Measurements from ENCODE around the gene NUDCD3.

Gene NUDCD3

DNA sequence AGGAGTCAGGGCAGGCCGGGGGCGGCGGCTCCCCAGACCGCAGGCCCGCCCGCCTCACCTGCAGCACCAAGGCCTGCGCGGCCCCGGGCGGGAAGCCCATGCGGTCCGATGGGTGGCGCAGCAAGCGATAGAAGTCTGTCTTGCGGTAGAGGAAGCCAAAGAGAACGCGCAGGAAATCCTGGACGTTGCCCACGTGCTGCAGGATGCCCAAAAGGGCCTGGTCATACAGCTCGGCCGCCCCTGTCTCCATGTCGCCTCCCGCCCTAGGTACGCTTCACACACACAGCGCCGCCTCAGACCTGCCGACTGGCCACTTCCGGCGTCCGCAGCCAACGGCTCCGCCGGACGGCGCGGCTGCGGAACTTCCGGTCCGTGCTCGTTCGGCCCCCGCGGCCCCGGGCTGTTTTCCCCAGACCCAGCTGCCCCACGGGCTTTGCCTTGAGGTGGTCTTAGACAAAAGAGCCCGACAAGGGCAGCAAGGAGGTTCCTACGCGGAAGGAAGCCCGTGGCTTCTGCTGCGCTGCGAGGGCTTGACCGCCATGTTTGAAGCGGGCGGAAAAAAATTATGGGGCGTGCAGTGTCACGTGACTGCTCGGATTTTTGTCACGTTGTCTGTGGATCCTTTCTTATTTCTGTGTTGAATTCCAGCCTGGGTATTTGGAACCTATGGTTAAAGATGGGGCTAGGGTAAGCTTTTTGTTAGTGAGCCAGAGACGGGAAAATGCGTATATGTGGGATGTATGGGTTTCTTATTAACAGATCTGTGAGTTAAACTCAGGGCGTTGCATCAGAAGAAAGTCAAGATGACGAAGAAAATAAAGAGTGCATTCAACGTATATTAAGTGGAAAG lies at the start of gene NUDCD3:
Gene NUDCD3, minus strand, starts transcription at position 308 of the 850 bp plus-strand sequence. Its CDS starts 58 bp downstream, at position 250.
- TF ChIP-seq L3MBTL2 (conservative IDR thresholded peaks at IDR 0.05) (peak; percentile 83), ELF4 (IDR thresholded peaks at IDR 0.05) (peak; percentile 84), TARDBP (IDR thresholded peaks at IDR 0.05) (no peak), ZNF384 (IDR thresholded peaks at IDR 0.05) (peak; percentile 38; the same call in 1 of the 2 replicates), NFRKB (IDR thresholded peaks at IDR 0.05) (peak; percentile 88), SUZ12 (IDR thresholded peaks at IDR 0.05) (no peak)
- TF ChIP-seq, protein P1, sequence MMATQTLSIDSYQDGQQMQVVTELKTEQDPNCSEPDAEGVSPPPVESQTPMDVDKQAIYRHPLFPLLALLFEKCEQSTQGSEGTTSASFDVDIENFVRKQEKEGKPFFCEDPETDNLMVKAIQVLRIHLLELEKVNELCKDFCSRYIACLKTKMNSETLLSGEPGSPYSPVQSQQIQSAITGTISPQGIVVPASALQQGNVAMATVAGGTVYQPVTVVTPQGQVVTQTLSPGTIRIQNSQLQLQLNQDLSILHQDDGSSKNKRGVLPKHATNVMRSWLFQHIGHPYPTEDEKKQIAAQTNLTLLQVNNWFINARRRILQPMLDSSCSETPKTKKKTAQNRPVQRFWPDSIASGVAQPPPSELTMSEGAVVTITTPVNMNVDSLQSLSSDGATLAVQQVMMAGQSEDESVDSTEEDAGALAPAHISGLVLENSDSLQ (IDR thresholded peaks at IDR 0.05), result peak; percentile 32
- ChIA-PET POLR2A (interaction anchor here (0.6 to 1.6 kb wide), 13 partner anchors 8 to 396 kb away, joined by 3 to 7 read pairs (median 3); partner anchors contain the start of genes DDX56 and OGDH), CTCF (interaction anchor here (0.6 to 2.0 kb wide), 3 partner anchors 13 to 75 kb away, joined by 3 to 4 read pairs (median 4); no protein-coding TSS in a partner anchor)

DNA sequence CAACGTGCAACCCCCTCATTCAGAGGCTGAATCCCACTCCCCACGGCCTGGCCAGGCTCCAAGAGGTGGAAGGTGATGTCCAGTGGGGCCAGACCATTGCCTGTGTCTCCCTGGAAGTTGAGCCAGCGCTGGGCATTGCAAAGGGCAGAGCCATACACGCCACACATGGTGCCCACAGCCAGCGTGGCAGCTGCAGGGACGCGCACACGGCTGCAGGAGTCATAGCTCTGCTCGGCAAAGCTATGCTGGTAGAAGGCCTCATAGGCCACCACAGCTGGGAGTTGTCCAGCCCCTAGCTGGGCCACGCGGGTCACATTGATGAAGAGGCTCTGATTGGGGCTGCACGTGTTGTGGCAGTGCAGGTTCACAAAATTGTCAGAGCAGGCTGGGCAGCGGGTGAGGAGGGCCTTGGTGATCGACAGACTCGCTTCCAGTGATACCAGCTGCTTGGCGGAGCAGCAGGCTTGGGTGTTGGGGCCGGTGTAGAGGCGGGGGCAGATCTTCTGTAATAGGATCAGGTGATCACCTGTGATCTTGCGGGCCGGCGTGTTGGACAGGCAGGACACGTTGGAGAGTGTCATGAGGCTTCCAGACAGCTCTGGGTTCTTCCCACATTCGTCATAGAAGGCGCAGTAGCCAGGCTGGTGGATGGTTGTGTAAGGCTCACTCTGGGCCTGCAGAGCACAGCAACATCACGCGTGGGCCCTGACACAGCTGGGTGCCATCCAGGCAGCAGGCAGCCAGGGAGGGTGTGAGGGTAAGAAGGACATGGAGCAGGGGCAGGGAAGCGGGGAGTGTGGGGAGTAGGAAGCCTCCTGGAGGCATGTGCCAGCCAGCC lies 49.4 kb upstream of the NUDCD3 start:
- no peak for DNase-seq (ENCODE audit: extremely low spot score)
- POLR2A ChIA-PET, result interaction anchor here (1.5 kb wide), 1 partner anchor 34 kb away, joined by 4 read pairs; the partner anchor contains the start of gene DDX56
- CTCF ChIA-PET, result no interaction called here
- TF ChIP-seq ELF4 (IDR thresholded peaks at IDR 0.05) (no peak), CTBP1 (IDR thresholded peaks at IDR 0.05; ENCODE audit: borderline replicate concordance) (no peak), TARDBP (IDR thresholded peaks at IDR 0.05) (no peak), ZNF384 (IDR thresholded peaks at IDR 0.05) (no peak), HDGF (IDR thresholded peaks at IDR 0.05; ENCODE audit: borderline replicate concordance) (no peak), SP1 (IDR thresholded peaks at IDR 0.05) (no peak), FOXA1 (IDR thresholded peaks at IDR 0.05) (no peak), SUZ12 (IDR thresholded peaks at IDR 0.05) (no peak), LEF1 (IDR thresholded peaks at IDR 0.05; ENCODE audit: borderline replicate concordance) (no peak), FOXM1 (IDR thresholded peaks at IDR 0.05; ENCODE audit: borderline replicate concordance) (no peak), ARNT (IDR thresholded peaks at IDR 0.05) (no peak), L3MBTL2 (conservative IDR thresholded peaks at IDR 0.05) (no peak), NFRKB (IDR thresholded peaks at IDR 0.05) (no peak), FOXK2 (IDR thresholded peaks at IDR 0.05) (no peak), BHLHE40 (IDR thresholded peaks at IDR 0.05; ENCODE audit: borderline replicate concordance) (no peak)
- TF ChIP-seq, protein P1 (IDR thresholded peaks at IDR 0.05), result no peak

More for the DNA sequence above, at the start of gene NUDCD3:
- peak; percentile 87 for DNase-seq (ENCODE audit: extremely low spot score)

DNA sequence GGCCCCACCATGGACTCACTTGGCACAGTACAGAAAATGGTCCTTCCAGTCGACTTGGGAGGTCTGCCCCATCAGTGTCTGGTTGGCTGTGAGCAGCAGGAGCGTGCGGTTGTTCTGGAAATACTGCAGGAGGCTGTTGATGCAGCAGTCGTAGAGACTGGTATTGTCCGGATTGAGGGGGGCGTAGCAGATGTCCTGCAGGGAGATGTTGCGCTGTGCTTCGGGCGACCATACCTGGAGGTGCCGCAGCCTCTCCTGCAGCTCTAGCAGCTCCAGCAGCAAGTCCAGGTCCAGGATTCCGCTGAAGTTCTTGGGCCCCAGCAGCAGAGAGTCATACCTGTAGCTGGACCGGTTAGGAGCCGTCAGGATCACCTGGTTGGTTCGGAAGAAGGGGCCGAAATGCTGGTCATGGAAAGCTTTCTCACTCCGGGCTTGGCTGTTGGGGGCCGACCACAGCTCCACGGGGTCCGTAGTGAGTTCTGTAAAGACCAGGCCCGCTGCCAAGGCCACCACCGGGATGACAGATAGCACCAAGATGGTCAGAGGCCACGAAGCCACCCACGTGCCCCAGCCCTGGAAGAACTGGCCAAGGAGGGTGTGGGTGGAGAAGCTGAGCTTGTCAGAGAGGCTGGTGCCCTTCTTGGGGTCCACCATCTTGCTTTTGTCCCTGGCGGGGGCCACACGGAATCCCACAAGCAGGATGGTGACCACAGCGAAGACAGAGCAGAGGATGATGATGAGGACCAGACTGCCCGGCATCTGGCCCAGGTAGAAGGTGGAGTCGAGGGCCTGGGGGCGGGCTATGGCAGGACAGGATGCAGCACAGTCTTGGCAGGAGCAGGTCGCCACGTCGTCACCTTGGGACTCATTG lies 48.6 kb upstream of the NUDCD3 start:
- ChIA-PET CTCF (no interaction called here), POLR2A (interaction anchor here (1.5 kb wide), 1 partner anchor 35 kb away, joined by 4 read pairs; the partner anchor contains the start of gene DDX56)
- TF ChIP-seq TARDBP (IDR thresholded peaks at IDR 0.05), result no peak
- no peak for DNase-seq (ENCODE audit: extremely low spot score)

DNA sequence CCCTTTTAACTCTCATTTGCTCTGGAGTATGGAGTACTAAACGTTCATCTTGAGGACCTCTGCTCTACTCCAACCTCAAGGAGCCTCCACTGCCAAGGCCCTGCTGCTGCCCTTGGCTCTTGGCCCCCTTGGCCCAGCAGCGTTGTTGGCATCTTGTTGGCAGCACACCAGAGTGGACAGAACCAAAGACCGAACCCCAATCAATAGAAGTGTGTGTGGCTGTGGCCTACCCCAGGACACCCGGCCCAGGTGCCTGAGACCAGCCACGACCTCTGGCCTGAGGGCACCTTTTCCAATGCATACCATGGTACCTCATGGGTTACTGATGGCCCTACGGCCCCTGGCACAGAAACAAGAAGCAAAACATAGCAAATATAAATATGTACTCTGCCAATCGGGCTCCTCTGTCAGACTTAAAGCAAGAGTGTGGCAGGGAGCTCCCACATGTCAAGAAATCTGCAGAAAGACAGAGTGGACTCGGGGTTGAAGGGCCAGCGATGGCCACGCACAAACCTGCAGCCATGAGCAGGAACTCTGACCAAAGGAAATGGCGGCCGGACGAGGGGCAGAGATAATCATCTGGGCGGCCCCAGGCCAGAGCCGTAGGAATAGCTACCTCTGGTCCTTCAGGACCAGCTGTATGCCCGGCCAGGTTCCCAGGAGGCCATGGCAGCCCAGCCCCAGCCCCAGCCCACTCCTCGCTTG lies 47.8 kb upstream of the NUDCD3 start:
- ChIA-PET CTCF (no interaction called here), POLR2A (interaction anchor here (1.5 kb wide), 1 partner anchor 36 kb away, joined by 4 read pairs; the partner anchor contains the start of gene DDX56)
- DNase-seq (ENCODE audit: extremely low spot score), result no peak
- TF ChIP-seq LEF1 (IDR thresholded peaks at IDR 0.05; ENCODE audit: borderline replicate concordance) (no peak), TARDBP (IDR thresholded peaks at IDR 0.05) (no peak), FOXK2 (IDR thresholded peaks at IDR 0.05) (no peak), HDGF (IDR thresholded peaks at IDR 0.05; ENCODE audit: borderline replicate concordance) (no peak), BHLHE40 (IDR thresholded peaks at IDR 0.05; ENCODE audit: borderline replicate concordance) (no peak)

DNA sequence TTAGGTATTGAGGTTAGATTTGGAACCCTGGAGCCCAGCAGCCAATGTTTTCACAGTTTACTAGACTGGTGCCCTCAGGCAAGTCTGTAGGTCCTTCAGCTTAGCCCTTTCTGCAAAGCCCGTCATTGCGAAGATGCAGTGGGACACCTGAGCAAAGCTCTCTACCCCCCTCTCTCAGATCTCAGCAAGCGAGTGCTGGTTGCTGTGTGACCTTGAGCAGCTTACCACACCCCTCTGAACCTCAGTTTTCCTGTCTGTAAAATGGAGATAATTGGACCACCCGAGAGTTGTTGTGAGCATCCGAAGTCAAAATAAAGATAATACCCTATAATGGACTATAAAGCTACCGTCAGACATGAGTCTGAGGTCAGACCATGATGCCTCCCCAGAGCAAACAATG lies 47.0 kb upstream of the NUDCD3 start:
- CTCF ChIA-PET, result interaction anchor here (0.8 kb wide), 1 partner anchor 28 kb away, joined by 3 read pairs; no protein-coding TSS in a partner anchor
- no peak for DNase-seq (ENCODE audit: extremely low spot score)
- no peak for TF ChIP-seq FOXA1 (IDR thresholded peaks at IDR 0.05)
- TF ChIP-seq CTBP1 (IDR thresholded peaks at IDR 0.05; ENCODE audit: borderline replicate concordance), result no peak
- TF ChIP-seq L3MBTL2 (conservative IDR thresholded peaks at IDR 0.05), result no peak
- no peak for TF ChIP-seq BHLHE40 (IDR thresholded peaks at IDR 0.05; ENCODE audit: borderline replicate concordance)
- no peak for TF ChIP-seq SUZ12 (IDR thresholded peaks at IDR 0.05)
- no peak for TF ChIP-seq SP1 (IDR thresholded peaks at IDR 0.05)
- TF ChIP-seq ARNT (IDR thresholded peaks at IDR 0.05), result no peak
- TF ChIP-seq ZNF384 (IDR thresholded peaks at IDR 0.05), result no peak
- TF ChIP-seq FOXM1 (IDR thresholded peaks at IDR 0.05; ENCODE audit: borderline replicate concordance), result no peak
- POLR2A ChIA-PET, result interaction anchor here (1.5 kb wide), 1 partner anchor 45 kb away, joined by 5 read pairs; the partner anchor contains the start of gene TMED4

Measured in HEK293T (cell line).